ENCODE results near the gene C2CD2.

The C2CD2 gene

DNA sequence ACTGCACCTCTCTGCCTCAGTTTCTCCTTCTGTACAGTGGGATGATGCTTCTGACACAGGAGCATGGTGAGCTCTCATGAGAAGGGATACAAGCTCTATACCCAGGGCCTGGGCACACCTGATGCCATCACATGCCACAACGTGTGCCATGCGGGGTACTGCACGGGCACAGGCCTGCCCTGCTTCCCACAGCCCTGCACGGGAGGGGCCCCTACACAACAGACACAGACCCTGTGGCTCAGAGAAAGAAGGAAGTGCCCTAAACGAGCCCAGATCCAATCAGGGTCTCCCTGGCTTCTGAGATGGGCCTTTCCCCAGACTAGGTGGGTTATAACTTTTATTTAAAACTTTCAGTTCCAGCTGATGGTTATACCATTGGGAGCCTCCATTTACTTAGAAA is 24.6 kb downstream of the C2CD2 start:
- peak; percentile 11 for DNase-seq

GRCh38 chr21:41928621-41929220 is 25.1 kb downstream of the C2CD2 start:
- peak; percentile 16 for DNase-seq

- DNase-seq = peak; percentile 10
These were observed 25.9 kb downstream of the C2CD2 start for GRCh38 chr21:41927727-41928409.

GRCh38 chr21:41926807-41927171 is 27.0 kb downstream of the C2CD2 start:
- DNase-seq = no peak

GRCh38 chr21:41926117-41926806 is 27.6 kb downstream of the C2CD2 start:
- DNase-seq = peak; percentile 69

DNA sequence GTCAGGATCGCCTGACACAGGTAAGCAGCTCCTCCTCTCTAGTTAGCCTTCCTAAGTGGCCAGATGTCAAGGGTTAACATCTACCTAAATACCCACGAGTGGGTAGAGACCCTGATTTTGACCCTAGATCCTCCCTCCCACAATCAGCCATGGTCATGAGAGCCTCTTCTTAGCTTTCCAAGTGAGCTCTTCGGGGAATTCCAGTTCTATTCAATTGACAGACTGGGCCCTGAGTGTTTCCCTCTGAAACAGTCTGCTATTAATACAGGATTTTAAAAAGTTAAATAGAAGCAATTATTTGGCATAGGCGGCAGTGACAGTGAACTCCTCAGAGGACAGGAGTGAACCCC is 28.1 kb downstream of the C2CD2 start:
- no peak for DNase-seq

DNA sequence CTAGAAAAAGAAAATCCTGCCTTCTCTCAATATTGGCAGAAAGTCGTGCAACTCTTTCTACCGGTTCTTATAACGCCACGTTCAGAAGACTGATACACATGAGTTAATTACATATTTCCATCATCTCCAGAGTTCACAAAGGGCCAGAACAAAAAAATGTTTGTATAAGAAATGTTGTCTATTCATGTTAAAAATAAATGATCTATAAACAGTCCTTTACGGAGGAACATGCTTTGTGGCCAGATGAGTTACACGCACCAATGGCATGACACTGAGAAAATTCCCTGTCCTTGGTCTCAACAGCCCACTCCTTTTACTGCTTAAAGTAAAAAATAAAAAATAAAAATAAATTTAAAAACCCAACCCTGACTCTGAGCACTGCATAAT is 29.5 kb downstream of the C2CD2 start:
- DNase-seq = no peak

DNA sequence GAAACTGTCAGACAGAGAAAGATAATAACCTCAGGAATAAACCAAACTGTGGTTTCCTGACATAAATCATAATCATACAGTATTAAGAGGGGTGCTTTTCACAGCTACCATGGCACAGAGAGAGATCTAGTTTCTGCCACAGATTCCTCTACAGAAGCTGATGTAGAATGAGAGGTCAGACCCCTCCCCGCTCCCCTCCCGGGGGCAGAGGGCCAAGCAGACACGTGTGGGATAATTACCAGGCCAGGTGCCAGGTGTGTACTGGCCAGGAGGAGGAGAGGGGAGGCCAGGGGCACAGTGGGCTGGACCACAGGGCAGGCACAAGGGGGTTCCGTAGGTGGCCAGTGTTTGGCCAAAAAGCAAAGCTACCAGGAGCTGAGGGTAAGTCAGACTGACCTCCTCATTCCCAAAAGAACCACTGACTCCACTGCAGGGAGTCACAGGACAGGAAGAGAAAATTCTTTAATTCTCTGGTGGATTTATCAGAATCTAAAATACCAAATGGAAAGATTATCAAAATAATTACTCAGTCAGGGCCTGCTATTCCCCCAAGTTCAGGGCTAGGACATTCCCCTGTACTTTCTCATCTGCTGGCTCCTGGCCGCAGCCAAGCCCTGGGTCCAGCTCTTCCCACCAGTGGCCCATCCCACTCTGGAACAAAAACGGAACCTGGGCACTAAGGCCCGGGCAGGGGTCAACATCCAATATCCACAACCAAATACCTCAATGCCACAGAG is 30.0 kb downstream of the C2CD2 start:
- DNase-seq = no peak

GRCh38 chr21:41923186-41923585 is 30.6 kb downstream of the C2CD2 start:
- DNase-seq = no peak

DNA sequence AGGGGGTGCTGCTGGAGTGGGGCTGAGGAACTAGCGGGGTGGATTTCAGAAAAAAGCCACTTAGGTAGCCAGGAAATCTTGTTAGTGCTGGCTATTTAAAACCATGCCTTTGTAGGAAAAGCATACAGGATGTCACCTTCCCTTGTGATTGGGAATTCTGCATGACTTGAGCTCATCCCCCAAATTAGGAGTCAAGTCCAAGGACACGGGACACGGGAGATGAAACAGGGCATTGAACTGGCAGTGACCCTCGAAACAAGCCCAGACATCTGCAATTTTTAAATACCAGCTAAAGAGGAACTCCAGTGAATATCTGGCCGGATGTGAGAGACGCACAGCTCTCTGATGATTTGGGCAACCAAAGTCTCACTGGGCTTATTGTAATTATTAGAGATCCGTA is 32.8 kb downstream of the C2CD2 start:
- DNase-seq = no peak

DNA sequence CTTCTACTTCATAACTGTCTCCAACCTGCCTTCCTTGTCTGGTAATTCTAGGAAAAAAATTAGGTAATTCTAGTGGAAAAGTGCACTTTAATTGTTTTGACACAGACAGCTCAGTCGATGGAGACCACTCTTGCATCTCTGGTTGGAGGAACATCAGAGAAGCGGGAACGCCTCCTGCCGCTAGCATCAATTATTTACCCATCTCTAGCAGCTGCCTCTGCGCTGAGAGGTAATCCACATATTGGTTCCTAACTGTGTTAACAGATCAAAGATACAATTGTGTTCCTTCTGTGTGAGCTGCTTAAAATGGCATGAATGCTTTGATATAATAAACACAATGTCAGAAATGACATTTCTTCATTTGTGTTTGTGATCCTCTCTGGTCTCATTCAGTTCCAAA is 33.3 kb downstream of the C2CD2 start:
- DNase-seq = no peak

GRCh38 chr21:41919666-41920398 is 34.0 kb downstream of the C2CD2 start:
- DNase-seq = no peak

- no peak for DNase-seq
These were observed 35.1 kb downstream of the C2CD2 start for GRCh38 chr21:41918561-41919358.

- no peak for DNase-seq
These were observed 36.3 kb downstream of the C2CD2 start for GRCh38 chr21:41917531-41917930.

GRCh38 chr21:41916888-41917433 is 36.9 kb downstream of the C2CD2 start:
- no peak for DNase-seq

- DNase-seq = no peak
These were observed 38.9 kb downstream of the C2CD2 start for GRCh38 chr21:41914965-41915364.

DNA sequence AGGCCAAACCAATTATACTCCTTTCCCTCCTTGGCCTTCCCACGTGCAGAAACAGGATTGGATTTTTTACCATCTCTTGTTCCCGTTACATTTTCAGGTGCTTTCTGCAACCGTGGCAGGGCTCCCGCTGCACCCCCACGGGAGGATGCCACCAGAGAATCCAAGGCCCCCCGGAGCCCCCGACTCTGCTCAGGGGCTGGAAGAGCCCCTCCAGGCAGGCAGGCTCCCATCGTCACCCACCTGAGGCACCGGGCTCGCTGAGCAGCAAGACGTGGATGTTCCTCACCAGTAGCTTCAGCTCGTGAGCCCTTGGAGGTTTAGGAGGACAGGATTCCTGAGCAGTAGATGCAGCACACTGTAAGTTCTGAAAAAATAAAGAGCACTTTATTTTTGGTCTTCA is 39.5 kb downstream of the C2CD2 start:
- DNase-seq = no peak

DNA sequence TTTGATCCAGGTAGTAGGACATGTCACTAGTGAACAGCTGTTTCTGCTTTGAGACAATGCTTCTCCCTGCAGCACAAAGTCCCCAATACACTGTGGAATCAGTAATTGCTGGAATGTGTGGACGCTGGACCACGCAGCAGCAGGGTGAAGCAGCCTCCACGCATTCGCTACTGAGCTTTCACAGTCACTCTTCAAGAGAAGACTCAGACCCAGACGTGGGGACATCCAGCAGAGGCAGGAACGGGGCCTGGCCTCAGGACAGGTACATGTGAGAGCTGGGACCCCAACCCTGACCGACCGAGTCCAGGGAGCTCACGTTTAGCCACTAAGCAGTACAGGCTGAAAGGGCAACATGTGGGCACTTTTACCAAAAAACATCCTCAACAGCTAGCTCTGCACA is 40.6 kb downstream of the C2CD2 start:
- DNase-seq = no peak

DNA sequence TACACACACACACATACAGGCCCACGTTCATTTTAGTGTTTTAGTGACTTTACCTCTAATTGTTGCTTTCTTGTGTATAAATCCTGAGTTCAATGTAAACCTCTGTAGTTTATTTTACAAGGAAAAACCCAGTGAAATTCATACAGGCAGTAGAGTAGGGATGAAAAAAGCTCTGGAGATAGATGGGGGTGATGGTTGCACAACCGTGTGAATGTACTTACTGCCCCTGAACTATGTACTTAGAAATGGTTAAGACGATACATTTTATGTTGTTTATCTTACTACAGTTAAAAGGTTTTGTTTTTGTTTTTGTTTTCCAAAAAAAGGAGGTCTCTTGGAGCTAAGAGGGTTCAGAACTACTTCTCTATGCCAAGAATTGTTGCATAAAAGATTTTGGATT is 45.0 kb downstream of the C2CD2 start:
- no peak for DNase-seq

DNA sequence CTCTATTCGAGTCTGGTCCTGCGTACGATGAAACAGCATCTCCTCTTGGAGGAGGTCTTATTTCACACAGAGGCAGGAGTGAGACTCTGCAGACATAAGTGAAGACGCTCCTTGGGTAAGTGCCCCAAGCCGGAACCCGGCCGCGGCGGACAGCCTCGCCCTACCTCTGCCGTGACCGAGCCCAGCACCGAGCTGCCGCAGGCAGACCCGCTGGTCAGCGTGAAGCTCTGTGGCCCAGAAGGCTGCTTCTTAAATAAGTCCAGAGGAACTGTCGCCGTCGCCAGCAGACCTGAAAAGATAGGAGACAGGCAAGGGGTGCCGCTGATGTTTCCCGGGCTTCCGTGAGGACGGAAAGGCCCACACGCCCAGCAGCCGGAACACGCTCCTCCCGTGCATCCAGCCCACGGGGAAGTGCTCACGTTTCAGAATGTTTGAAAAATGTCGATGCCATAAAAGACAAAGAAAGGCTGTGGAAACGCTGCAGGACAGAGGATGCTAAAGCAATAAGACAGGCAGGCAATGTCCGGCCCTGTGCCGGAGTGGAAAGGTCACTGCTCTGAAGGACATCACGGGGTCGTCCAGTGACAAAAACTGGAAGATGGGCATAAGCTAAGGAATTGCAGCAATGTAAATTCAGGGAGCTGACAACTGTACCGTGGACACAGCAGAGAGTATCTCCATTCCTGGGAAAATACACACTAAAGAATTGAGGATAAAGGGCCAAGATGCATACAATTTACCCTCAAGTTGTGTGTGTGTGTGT is 46.1 kb downstream of the C2CD2 start:
- DNase-seq = no peak

DNA sequence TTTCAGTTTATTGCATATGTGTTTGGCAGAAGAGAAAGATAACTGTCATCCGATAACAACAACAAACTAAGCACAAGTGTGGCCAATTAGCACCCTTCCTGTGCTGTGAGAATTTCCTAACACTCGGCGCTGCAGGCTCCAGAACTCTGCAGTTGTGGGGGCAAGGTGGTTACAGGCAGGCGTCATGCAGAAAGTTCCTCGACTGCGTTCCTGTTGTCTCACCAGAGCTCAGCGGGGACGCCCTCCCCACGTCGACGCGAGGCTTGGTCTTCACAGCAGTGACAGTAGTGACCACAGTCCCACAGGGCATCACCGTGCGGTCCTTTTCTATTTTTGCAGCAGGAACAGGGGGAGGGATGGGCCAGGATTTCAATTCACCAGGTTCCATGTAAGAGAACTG is 47.0 kb downstream of the C2CD2 start:
- DNase-seq = no peak

All from hematopoietic multipotent progenitor cell treated with erythropoietin and hydrocortisone succinate and interleukin-3 and kit ligand, for 8 days (in vitro differentiated cells).